Fibroblast of skin of back (primary cell): ENCODE measurements around the gene TACC2.
"Not testable (repeated sequence)": the region's sequence is repeated elsewhere in the genome, so short reads cannot be mapped to it uniquely, and the experiment has no call there.

Source experiments
- DNase-seq: peaks from one replicate; pipeline ENCODE4 v3.0.0-alpha.2; 2013

The TACC2 gene

DNA sequence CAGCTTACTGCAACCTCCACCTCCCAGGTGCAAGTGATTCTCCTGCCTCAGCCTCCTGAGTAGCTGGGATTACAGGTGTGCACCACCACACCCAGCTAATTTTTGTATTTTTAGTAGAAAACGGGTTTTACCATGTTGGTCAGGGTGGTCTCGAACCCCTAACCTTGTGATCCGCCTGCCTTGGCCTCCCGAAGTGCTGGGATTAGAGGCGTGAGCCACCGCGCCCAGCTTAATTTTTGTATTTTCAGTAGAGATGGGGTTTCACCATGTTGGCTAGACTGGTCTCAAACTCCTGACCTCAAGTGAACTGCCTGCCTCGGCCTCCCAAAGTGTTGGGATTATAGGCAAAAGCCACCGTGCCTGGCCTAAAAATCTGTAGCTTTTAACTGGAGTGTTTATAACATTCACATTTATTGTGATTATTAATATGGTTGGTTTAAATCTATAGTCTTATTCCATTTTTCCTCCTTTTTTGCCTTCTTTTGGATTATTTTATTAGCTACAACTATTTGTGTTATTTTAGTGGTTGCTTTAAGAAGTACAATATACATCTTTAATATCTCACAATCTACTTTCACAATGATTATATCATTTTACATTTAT lies 77.5 kb downstream of the TACC2 start:
- DNase-seq: not testable (repeated sequence)

DNA sequence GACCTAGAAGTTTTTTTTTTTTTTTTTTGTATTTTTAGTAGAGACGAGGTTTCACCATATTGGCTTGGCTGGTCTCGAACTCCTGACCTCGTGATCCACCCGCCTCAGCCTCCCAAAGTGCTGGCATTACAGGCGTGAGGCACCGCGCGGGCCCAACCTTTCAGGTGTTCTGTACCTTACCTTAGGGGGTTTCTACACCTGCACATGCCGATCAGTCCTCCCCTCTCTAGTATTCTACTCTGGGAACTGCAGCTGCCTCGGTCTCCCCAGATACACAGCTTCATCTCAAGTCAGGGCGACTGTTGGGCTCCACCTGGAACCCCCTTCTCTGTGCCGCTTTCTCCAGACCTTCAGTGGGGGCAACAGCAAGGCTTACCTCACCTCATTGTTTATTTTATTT lies 79.9 kb downstream of the TACC2 start:
- DNase-seq: no peak

DNA sequence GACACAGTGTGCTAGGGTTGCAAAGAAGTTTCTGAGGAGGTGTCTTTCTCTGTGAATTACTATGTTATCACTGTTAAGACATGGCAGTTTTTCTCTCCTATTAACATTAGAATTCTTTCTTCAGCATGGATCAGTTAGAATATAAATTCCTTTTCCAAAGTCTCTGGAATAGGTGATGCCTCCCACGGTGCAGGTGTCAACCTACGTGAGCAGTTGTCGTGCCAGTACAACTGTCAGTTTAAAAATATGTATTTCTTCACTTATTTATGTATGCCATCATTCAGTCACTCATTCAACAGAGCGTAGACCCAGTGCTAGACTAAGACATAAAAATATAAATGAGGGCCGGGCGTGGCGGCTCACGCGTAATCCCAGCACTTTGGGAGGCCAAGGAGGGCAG lies 83.5 kb downstream of the TACC2 start:
- no peak for DNase-seq

DNA sequence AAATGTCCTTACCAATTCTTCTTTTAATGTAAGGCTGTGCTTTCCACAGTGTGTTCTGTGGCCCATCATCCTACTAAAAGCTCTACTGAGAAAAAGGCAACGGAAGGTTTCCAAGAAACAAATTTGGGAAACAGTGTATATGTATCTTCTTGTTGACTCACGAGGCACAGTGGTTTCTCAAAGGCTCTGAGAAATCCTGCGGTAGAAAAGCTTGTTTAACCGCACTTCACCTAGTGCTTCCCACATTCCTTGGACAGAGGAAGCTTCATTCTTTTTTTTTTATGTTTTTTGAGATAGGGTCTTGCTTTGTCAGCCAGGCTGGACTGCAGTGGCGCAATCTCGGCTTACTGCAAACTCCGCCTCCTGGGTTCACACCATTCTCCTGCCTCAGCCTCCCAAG lies 84.5 kb downstream of the TACC2 start:
- no peak for DNase-seq

DNA sequence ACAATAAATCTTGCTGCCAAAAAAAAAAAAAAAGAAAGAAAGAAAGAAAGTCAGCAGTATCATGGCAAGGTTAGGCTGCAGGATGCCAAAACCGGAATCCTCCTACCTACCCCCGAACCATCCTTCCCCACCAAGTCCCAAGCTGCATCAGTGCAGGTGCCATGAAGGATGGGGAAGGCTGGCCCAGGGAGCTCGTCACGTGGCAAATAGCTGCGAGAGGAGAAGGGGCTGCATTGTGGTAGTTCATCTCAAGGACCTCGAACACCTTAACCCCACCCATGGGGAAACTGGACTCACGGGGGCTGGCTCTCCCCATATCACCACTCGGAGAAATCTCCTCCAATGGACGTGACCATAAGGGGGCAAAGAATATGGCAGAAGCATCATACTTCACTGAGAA lies 86.2 kb downstream of the TACC2 start:
- DNase-seq: no peak

DNA sequence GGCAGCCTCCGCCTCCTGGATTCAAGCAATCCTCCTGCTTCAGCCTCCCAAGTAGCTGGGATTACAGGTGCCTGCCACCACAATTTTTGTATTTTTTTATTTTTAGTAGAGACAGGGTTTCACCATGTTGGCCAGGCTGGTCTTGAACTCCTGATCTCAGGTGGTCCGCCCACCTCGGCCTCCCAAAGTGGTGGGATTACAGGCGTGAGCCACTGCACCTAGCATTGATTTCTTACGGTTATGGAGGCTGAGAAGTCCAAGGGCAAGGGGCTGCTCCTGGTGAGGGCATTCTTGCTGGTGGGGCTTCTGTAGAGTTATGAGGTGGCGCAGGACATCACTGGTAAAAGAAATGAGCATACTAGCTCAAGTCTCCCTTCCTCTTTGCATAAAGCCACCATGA lies 86.9 kb downstream of the TACC2 start:
- not testable (repeated sequence) for DNase-seq

DNA sequence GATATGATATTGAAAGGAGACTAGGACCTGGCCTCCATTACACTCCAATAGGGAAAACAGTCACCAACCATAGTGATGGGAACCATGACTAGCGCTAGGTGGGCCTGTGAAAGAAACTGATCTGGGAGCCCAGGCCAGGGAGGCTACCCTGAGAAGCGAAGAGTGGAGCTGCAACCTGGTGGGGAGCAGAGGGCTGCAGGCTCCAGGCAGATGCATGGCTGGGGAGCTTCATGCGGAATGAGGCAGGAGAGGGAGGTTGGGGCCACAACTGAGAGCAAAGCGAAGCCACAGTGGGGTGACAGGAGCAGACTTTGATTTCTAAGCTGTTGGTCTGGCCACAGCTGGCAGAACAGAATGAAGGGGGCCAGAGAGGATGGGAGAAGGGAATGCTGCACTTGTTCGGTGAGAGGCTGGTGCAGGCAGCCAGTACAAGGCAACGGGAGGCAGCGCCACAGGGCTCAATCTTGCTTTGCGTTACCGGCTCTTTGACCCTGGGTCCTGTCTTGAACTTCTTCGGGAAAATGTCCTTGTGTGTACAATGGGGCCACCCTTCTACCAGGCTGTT lies 88.4 kb downstream of the TACC2 start:
- DNase-seq: no peak

DNA sequence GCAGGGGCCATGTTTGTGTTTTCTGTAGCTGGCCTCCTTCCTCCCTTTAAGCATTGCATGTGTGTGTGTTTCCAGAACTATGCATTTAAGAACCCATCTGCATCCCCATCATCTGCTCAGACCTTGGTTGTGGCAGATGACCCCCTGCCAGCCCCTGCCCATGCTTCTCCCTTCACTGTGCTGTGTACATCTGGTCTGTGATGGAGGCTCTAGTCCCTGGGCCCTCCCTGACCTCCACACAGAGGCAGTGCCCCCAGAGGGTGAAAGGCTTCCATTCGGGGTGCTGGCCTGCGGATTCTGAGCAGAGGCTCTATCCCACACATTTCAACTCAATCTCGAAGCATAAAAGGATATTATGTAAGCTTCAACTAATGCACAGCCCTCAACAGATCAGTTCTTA lies 89.4 kb downstream of the TACC2 start:
- DNase-seq: no peak

DNA sequence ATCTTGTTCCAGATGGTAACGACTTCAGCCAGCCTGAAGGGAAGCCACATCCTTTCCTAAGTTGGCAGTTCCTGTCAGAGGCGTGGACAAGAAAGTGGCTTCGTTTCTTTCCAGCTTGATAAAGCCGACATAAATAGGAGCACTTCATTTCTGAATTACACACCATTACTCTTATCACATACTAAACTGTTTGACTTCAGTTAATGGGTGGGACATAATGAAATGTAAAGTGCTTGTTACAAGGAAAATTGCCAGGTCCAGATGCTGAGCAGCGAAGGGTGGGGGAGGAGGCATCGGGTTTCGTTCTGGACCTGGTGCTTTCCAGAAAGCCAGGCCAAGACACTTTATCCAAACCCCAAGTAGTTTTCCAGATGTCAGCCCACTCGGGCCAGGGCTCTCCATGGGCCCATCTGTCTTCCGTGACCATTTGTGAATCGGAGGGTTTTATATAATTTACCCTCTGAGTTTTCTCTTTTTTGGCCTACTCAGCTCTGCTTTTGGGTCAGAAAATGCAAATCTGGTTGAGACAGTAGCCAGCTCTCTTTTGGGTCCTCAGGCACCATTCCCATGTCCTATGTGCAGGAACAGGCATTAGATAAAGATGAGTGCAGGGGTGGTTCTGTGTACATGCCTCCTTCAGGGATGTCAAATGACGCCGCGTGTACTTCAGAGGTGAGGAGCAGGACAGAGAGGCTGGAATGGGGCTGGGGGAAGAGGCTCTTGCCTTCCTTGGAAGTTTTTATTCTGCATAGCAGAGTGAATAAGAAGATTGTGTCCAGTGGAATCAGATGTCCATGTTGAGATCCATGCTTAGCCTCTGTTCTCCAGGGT lies 90.2 kb downstream of the TACC2 start:
- DNase-seq: no peak

DNA sequence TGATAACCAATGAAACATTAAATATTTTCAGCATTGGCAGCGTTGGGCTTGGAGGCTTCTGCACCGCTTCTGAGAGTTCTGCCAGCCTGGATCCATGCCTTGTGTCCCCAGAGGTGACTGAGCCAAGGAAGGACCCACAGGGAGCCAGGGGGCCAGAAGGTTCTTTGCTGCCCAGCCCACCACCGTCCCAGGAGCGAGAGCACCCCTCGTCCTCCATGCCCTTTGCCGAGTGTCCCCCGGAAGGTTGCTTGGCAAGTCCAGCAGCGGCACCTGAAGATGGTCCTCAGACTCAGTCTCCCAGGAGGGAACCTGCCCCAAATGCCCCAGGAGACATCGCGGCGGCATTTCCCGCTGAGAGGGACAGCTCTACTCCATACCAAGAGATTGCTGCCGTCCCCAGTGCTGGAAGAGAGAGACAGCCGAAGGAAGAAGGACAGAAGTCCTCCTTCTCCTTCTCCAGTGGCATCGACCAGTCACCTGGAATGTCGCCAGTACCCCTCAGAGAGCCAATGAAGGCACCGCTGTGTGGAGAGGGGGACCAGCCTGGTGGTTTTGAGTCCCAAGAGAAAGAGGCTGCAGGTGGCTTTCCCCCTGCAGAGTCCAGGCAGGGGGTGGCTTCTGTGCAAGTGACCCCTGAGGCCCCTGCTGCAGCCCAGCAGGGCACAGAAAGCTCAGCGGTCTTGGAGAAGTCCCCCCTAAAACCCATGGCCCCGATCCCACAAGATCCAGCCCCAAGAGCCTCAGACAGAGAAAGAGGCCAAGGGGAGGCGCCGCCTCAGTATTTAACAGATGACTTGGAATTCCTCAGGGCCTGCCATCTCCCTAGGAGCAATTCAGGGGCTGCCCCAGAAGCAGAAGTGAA lies 93.9 kb downstream of the TACC2 start:
- DNase-seq: no peak

DNA sequence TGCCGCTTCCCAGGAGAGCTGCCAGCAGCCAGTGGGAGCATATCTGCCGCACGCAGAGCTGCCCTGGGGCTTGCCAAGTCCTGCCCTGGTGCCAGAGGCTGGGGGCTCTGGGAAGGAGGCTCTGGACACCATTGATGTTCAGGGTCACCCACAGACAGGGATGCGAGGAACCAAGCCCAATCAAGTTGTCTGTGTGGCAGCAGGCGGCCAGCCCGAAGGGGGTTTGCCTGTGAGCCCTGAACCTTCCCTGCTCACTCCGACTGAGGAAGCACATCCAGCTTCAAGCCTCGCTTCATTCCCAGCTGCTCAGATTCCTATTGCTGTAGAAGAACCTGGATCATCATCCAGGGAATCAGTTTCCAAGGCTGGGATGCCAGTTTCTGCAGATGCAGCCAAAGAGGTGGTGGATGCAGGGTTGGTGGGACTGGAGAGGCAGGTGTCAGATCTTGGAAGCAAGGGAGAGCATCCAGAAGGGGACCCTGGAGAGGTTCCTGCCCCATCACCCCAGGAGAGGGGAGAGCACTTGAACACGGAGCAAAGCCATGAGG lies 94.6 kb downstream of the TACC2 start:
- DNase-seq: no peak

DNA sequence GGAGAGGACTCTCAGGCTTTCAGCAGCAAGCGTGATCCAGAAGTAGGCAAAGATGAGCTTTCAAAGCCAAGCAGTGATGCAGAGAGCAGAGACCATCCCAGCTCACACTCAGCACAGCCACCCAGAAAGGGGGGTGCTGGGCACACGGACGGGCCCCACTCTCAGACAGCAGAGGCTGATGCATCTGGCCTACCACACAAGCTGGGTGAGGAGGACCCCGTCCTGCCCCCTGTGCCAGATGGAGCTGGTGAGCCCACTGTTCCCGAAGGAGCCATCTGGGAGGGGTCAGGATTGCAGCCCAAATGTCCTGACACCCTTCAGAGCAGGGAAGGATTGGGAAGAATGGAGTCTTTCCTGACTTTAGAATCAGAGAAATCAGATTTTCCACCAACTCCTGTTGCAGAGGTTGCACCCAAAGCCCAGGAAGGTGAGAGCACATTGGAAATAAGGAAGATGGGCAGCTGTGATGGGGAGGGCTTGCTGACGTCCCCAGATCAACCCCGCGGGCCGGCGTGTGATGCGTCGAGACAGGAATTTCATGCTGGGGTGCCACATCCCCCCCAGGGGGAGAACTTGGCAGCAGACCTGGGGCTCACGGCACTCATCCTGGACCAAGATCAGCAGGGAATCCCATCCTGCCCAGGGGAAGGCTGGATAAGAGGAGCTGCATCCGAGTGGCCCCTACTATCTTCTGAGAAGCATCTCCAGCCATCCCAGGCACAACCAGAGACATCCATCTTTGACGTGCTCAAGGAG lies 95.5 kb downstream of the TACC2 start:
- no peak for DNase-seq

DNA sequence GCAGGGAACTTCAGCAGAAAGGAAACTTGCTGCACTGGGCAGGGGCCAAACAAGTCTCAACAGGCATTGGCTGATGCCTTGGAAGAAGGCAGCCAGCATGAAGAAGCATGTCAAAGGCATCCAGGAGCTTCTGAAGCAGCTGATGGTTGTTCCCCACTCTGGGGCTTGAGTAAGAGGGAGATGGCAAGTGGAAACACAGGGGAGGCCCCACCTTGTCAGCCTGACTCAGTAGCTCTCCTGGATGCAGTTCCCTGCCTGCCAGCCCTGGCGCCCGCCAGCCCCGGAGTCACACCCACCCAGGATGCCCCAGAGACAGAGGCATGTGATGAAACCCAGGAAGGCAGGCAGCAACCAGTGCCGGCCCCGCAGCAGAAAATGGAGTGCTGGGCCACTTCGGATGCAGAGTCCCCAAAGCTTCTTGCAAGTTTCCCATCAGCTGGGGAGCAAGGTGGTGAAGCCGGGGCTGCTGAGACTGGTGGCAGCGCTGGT lies 96.5 kb downstream of the TACC2 start:
- no peak for DNase-seq

DNA sequence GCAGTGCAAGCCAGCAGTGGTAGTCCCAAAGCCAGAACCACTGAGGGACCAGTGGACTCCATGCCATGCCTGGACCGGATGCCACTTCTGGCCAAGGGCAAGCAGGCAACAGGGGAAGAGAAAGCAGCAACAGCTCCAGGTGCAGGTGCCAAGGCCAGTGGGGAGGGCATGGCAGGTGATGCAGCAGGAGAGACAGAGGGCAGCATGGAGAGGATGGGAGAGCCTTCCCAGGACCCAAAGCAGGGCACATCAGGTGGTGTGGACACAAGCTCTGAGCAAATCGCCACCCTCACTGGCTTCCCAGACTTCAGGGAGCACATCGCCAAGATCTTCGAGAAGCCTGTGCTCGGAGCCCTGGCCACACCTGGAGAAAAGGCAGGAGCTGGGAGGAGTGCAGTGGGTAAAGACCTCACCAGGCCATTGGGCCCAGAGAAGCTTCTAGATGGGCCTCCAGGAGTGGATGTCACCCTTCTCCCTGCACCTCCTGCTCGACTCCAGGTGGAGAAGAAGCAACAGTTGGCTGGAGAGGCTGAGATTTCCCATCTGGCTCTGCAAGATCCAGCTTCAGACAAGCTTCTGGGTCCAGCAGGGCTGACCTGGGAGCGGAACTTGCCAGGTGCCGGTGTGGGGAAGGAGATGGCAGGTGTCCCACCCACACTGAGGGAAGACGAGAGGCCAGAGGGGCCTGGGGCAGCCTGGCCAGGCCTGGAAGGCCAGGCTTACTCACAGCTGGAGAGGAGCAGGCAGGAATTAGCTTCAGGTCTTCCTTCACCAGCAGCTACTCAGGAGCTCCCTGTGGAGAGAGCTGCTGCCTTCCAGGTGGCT lies 97.7 kb downstream of the TACC2 start:
- no peak for DNase-seq

DNA sequence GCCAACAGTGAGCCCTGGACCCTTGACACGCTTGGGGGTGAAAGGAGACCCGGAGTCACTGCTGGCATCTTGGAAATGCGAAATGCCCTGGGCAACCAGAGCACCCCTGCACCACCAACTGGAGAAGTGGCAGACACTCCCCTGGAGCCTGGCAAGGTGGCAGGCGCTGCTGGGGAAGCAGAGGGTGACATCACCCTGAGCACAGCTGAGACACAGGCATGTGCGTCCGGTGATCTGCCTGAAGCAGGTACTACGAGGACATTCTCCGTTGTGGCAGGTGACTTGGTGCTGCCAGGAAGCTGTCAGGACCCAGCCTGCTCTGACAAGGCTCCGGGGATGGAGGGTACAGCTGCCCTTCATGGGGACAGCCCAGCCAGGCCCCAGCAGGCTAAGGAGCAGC lies 98.5 kb downstream of the TACC2 start:
- no peak for DNase-seq

DNA sequence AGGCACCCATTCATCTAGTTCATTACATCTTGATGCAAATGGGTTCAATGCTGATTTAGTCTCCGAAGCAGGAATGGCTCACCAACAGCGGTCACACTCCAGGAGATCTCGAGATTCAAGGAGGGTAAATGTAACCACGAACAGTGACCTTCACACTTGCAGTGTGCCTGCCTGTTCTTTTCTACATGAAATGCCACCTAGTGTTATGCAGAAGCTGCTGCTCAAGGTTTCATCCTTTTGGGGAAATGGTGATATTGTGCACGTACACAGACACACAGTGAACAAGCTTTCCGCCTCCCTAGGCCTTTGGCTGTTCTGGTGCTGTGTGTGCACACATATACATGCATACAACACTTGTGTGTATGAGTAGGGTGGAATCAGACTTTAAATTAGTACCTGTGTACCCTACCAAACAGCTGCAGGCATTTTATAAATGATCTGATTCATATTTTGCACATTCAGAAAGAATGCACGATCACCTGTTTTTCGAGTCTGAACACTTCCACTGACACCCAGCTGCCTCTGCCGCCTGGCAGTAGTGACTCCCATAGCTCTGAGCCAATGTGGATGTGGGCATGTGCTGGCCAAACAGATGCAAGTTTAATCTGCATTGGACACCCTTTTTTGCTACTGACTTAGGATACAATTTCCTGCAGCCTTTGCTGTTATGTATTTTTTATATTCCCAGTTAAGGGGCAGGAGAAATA lies 100.5 kb downstream of the TACC2 start:
- DNase-seq: no peak

DNA sequence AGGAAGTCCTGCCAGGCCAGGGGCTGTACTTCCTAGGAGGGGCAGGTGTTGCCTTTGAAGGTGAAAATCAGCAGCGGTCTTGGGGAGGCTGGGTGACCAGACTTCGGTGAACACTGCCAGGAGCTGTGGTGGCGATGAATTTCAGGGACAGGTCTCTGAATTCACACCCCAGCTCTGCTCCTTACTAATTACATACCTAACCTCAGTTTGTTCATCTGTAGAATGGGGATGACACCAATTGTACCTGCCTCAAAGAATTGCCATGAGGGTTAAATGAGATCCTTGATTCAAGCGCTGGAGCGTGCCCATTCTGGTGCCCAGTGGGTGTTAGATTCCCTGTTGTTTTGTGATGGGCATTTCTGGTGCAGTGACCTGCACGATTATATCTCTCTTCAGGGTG lies 102.8 kb downstream of the TACC2 start:
- DNase-seq: no peak

DNA sequence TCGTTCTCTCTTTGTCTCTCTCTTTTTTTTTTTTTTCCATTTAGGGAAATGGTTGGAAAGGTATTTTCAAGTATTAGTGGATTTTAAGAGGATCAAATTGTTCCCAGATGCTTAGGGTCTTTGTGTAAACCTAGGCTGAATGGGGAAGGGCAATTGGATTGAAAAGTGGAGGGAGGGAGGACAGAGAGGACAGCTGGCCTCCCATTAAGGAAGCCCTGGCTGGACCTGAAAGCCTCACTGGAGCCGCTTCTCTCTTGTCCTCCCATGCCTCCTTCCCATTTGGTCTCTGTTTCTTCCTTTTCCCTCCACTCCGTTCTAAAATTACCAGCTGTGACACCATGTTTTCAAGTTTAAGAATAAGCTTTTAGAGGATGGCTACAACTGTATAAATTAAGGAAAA lies 104.1 kb downstream of the TACC2 start:
- no peak for DNase-seq

DNA sequence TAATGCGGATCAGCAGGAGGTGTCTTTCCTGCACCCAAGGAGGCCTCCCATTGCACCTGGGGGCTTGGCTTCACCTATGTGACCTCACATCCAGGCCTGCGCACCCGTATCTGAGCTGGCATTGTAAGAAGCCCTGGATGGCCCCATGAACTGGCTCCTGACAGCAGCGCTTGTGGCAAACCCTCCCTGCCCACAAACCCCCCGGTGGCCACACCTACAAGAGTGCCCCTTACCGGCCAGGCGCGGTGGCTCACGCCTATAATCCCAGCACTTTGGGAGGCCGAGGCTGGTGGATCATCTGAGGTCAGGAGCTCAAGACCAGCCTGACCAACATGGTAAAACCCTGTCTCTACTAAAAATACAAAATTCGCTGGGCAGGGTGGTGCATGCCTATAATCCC lies 107.2 kb downstream of the TACC2 start:
- not testable (repeated sequence) for DNase-seq

DNA sequence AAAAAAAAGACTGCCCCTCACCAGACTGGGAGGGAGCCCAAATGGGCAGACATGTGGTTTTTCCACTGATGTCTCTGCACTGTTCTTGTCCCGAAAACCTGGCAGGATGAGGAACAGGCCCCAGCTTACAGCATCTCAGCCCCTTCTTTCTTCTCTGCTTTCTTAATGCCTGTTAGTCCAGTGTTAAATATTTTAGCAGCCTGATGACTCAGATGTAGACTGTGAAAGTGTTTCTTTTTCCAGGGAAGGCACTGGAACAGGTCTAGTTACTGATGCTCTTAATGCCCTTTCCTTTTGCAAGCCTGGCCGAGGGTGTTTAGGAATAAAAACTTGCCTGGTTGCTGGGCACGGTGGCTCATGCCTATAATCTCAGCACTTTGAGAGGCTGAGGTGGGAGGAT lies 107.7 kb downstream of the TACC2 start:
- DNase-seq: no peak
